NCI-H460 (cell line): Measurements from ENCODE around the gene EXOC1L. TPM values are rescaled to one million over a fixed set of nuclear protein-coding genes. Genes with fewer than 3 reads are reported as not detected.

Experiments used
- DNase-seq: peaks from one replicate; pipeline ENCODE4 v3.0.0-alpha.2; 2016; ENCODE audit warnings: low read depth; ENCODE audit errors: extremely low read depth
- polyA plus RNA-seq: library from polyadenylated mRNA; depleted of rRNA; stranded (reverse); fragments of >200 nt; gene quantifications from 2 replicates; pipeline ENCODE4 v1.2.3, GENCODE V29; 2014; cell fraction: nucleus; rRNA removed
- total RNA-seq: library from RNA; depleted of rRNA; stranded (reverse); fragments of >200 nt; shearing (Covaris generic); gene quantifications from 2 replicates; pipeline ENCODE4 v1.2.3, GENCODE V29; 2014; rRNA removed

EXOC1L gene
- total RNA-seq = not detected in 2 replicates
- polyA plus RNA-seq = not detected in 2 replicates

DNA sequence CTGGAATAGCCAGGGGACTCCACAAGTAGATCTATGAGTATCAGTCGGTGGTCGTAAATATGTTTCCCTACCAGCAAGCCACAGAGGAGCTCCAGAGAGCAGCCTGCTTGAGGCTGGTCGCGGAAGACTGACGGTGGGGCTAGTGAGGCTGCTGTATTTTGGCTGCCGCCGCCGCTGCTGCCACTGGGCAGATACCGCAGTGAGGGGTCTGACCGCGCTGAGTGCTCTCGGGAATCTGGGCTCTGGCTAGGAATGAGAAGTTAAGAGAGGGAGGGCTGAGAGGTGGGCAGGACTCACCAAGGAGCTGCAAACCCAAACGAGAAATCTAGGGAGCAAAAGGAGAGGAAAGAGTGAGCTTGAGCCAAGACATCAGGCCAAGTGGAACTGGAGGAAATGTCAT lies at the start of gene EXOC1L:
TSS of gene EXOC1L (plus strand) at position 157 of the 400 bp plus-strand sequence. CDS start at position 394, 237 bp downstream.
- DNase-seq = no peak

GRCh38 chr4:55770662-55771061 lies 48.9 kb upstream of the EXOC1L start:
- DNase-seq = no peak

GRCh38 chr4:55781341-55781740 lies 38.2 kb upstream of the EXOC1L start:
- no peak for DNase-seq

GRCh38 chr4:55781812-55782211 lies 37.8 kb upstream of the EXOC1L start:
- no peak for DNase-seq

- DNase-seq = no peak
Measured at GRCh38 chr4:55783584-55783983, 36.0 kb upstream of the EXOC1L start.

- DNase-seq = no peak
Measured at GRCh38 chr4:55784747-55785146, 34.8 kb upstream of the EXOC1L start.

DNA sequence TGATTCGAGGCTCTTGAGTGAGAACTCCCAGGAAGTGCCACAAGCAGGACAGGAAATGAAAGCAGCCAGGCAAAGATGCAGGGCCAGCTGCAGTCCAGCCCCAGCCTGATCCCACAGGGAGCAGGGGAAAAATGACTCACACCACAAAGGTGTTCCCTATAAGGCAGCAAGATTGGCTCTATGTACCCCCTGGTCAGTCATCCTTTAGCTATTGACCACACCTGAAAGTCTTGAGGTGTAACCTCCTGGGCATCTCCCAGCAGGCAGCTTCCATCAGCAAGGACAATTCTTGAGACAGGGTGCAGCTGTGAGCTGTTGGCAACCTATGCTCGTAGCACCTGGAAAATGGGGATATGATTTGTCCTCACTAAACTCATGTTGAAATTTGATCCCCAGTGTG lies 27.9 kb upstream of the EXOC1L start:
- no peak for DNase-seq

DNA sequence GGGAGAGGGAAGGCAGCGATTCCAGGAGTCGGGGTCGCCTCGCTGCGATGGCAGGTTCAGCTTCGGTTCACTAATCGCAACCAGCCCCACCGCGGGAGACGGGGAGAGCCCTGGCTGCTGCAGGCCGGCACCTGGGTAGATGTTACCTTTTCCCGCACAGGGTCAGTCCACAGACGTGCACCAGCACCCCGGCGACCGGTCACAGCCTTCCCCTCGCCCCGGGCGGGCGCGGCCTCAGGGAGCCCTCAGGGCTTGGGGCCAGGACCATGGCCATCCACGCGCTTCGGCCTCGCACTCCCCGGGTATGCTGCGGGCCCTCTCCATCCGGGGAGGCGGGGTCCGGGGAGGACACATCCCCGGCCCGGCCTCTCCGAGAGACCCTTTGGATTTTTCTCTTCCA lies 26.1 kb upstream of the EXOC1L start:
- no peak for DNase-seq

GRCh38 chr4:55794053-55794452 lies 25.5 kb upstream of the EXOC1L start:
- DNase-seq = no peak

DNA sequence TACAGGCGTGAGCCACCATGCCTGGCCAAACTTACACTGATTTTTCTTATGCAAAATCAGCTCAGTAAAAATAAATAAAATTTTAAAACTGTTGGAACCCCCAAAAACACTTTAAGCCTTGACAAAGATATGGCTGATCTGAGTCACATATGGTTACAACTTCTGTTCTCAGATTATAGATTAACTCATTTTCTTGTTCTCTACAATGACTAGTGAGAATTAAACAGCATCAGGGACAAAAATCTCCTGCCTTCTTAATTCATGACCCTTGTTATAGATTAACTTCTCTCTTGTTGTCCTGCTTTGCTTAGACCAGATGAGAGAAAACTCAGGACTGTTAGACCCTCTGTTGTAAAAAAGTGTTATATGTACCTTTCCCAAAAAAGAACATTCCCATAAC lies 24.2 kb upstream of the EXOC1L start:
- no peak for DNase-seq

DNA sequence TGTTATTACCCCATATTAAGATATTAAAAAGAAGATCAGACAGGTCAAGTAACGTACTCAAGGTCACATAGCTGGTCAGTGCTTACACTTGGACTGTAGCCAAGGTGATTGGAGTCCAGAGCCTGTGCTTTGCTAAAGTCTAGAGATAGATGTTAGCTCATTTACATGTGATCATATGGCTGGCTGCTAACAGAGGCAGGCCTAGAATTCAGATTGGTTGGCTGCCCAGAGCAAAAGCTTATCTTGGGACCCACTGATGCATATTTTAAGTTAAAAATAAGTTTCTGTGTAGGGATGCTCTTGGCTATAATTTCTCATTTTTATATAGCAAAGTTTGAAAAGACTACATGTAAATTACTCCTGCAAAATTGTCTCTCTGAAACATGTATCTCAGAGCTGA lies 18.1 kb upstream of the EXOC1L start:
- DNase-seq = no peak

GRCh38 chr4:55807556-55807955 lies 12.0 kb upstream of the EXOC1L start:
- DNase-seq = no peak

DNA sequence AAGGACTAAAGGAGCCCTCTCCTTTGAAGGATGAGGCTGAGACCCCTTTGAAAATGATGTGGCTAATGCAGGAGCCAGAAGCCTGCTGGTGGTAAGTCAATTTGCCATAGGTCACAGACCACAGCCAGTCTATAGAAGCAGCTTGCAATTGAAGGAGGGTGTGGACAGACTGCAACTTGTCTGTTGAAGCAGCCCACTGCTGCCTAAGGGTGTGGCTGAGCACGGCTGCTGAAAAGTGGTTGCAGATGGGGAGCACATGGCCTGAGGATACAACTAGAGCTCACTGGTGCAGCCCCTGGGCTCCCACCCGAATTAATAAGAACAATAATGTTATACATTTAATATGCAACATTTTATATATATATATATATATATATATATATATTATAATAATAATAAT lies 11.4 kb upstream of the EXOC1L start:
- no peak for DNase-seq

GRCh38 chr4:55808632-55809031 lies 11.0 kb upstream of the EXOC1L start:
- no peak for DNase-seq

GRCh38 chr4:55817691-55818090 lies 1.9 kb upstream of the EXOC1L start:
- DNase-seq = no peak

DNA sequence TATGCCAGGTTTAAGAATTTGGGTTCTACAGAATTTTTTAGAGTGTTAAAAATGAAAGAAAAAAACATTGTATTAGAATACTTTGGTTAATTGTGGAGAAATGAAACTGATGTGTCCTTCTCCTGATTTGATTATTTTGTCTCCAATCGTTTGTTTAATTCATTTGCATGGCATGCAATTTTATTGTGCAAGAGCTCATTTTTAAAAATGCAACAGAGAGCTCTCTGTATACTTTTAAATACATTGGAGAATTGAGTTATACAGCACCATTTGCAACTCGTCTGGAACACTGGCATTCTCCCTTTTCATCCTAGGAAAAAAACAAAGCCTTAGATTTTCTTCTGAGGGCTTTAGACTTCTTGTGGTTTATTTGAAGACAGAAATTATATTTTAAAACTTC lies 689 bp downstream of the EXOC1L start:
- DNase-seq = no peak

- DNase-seq = no peak
Measured at GRCh38 chr4:55822329-55822728, 2.7 kb downstream of the EXOC1L start.

DNA sequence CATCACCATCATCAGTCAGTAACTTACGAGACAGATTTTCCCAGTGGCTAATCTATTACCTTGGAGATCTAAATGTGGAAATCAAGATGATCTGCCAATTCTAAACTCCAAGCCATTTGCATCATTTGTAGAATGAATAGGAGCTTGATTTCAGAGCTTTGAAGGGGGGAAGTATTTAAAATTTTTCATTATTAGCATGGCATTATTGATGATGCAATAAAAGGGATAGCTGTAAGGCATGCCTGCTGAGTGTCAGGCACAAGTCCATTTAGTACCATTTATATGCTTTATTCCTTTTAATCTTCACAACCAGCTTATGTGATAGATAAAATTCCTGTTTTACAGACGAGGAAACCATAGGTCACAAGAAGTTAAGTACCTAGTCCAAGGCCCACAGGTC lies 5.3 kb downstream of the EXOC1L start:
- no peak for DNase-seq

DNA sequence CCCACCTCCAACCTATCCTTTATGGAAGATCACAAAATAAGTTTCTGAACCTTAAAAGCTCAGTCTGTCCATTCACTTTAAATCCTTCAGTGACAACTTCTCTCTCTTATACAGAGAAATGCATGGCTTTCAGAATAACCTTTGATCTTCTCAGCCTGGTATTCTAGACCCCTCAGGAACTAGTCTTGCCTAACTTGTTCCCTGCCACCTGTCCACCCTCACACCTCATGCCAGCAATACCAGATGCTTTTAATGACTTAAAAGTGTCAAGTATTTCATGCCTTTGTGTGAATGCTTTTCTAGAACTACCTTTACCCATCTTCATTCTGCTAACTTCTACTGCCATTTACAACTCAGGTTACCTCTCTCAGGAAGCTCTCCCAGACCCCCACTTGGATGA lies 7.4 kb downstream of the EXOC1L start:
- DNase-seq = no peak

GRCh38 chr4:55827582-55827981 lies 8.0 kb downstream of the EXOC1L start:
- no peak for DNase-seq

GRCh38 chr4:55830048-55830447 lies 10.5 kb downstream of the EXOC1L start:
- DNase-seq = no peak

GRCh38 chr4:55830716-55831115 lies 11.1 kb downstream of the EXOC1L start:
- no peak for DNase-seq

- no peak for DNase-seq
Measured at GRCh38 chr4:55834086-55834795, 14.7 kb downstream of the EXOC1L start.
